HCT116 (cell line): ENCODE measurements around the gene TENM3. TPM values are rescaled to one million over a fixed set of nuclear protein-coding genes. Genes with fewer than 3 reads are reported as not detected.

Source experiments
- ATAC-seq: fragments of 200-7000 bp; cut with Tn5 transposase; 2 replicates; pipeline ENCODE4 v1.9.1; 2020; ENCODE audit warnings: mild to moderate bottlenecking, moderate library complexity
- BruUV-seq: library from RNA; stranded (reverse); fragments of 400-500 nt; replicated peaks from 2 replicates; lab custom pipeline; 2021; lab: Mats Ljungman, UMichigan
- CTCF ChIA-PET: fragments of 300-600 bp; sonication (Branson Sonifier 250); formaldehyde crosslinking; loops from one replicate; lab custom pipeline; 2021; ENCODE audit warnings: antibody characterized with exemption; lab: Charles Lee
- POLR2A ChIA-PET: fragments of 300-600, 350-600 bp; sonication (Branson Sonifier 250); formaldehyde crosslinking; loops from one replicate; lab custom pipeline; 2021; ENCODE audit warnings: antibody characterized with exemption; lab: Charles Lee
- RAD21 ChIA-PET, 2 experiments: fragments of 300-600 bp; sonication (Branson Sonifier 250); formaldehyde crosslinking; loops; one replicate each; lab custom pipeline; 2023; ENCODE audit warnings: low total read pairs in 2 of 2; ENCODE audit not compliant: uncharacterized antibody in 2 of 2, unreplicated experiment in 2 of 2, low non-redundant PET in 1 of 2; lab: Charles Lee
- DNase-seq: peaks from one replicate; pipeline ENCODE4 v3.0.0-alpha.2; 2010; ENCODE audit warnings: low read depth, low spot score
- H2AFZ ChIP-seq: fragments of 200-600 bp; shearing (Covaris generic), sonication (generic); 2 replicates; pipeline ENCODE4 v1.6.1; 2017; ENCODE audit warnings: low read depth, mixed run types, mixed read lengths, antibody characterized with exemption, low read length; ENCODE audit not compliant: poor library complexity, severe bottlenecking
- H3K27ac ChIP-seq: 2 replicates; pipeline ENCODE4 v1.5.1; 2012; ENCODE audit warnings: low read depth, low read length
- H3K27me3 ChIP-seq: fragments of 200-600 bp; sonication (generic); 2 replicates; pipeline ENCODE4 v1.6.1; 2016; ENCODE audit warnings: mixed run types, low read length, mixed read lengths; ENCODE audit not compliant: insufficient read depth
- H3K36me3 ChIP-seq, 2 experiments: fragments of 200-500 bp in 1 of 2; fragments of 200-600 bp in 1 of 2; sonication (Bioruptor generic) in 1 of 2; sonication (generic) in 1 of 2; 2 replicates each; pipeline versions ENCODE4 v1.5.1 to v1.6.1; 2014 to 2016; ENCODE audit warnings: low read length in 2 of 2, inconsistent platforms in 1 of 2, mixed read lengths in 1 of 2, mixed run types in 1 of 2; ENCODE audit not compliant: insufficient read depth in 2 of 2, control insufficient read depth in 1 of 2
- H3K4me1 ChIP-seq, 2 experiments: fragments of 200-600 bp in 1 of 2; sonication (generic) in 1 of 2; 2 replicates each; pipeline versions ENCODE4 v1.5.1 to v1.6.1; 2012 to 2017; ENCODE audit warnings: low read length in 2 of 2, inconsistent platforms in 1 of 2, mild to moderate bottlenecking in 1 of 2, mixed read lengths in 1 of 2, mixed run types in 1 of 2, moderate library complexity in 1 of 2; ENCODE audit not compliant: insufficient read depth in 2 of 2, control insufficient read depth in 1 of 2
- H3K4me2 ChIP-seq: fragments of 200-600 bp; sonication (generic); 2 replicates; pipeline ENCODE4 v1.6.1; 2017; ENCODE audit warnings: mixed run types, low read length, mixed read lengths
- H3K4me3 ChIP-seq, 2 experiments: fragments of 200-600 bp in 1 of 2; sonication (generic) in 1 of 2; replicated peaks in 1 of 2; 2 replicates each; pipeline ENCODE4 v1.5.1; 2011 to 2016; ENCODE audit warnings: low read length in 2 of 2, control low read depth in 1 of 2, low read depth in 1 of 2, mild to moderate bottlenecking in 1 of 2, mixed read lengths in 1 of 2, mixed run types in 1 of 2
- H3K79me2 ChIP-seq: fragments of 200-600 bp; sonication (generic); 2 replicates; pipeline ENCODE4 v1.6.1; 2017; ENCODE audit warnings: mild to moderate bottlenecking, mixed run types, low read length, moderate library complexity, mixed read lengths; ENCODE audit not compliant: insufficient read depth
- H3K9ac ChIP-seq: fragments of 200-600 bp; sonication (generic); 2 replicates; pipeline ENCODE4 v1.6.1; 2016; ENCODE audit warnings: low read length, mixed read lengths
- H3K9me2 ChIP-seq: fragments of 200-600 bp; sonication (generic), shearing (Covaris generic); 2 replicates; pipeline ENCODE4 v1.6.1; 2017; ENCODE audit warnings: mixed run types, mild to moderate bottlenecking, moderate library complexity; ENCODE audit not compliant: insufficient read depth
- H3K9me3 ChIP-seq, 2 experiments: fragments of 200-500 bp in 1 of 2; fragments of 200-600 bp in 1 of 2; sonication (Bioruptor generic) in 1 of 2; sonication (generic) in 1 of 2; 2 replicates each; pipeline ENCODE4 v1.6.1; 2014 to 2017; ENCODE audit warnings: low read length in 2 of 2, mixed read lengths in 2 of 2, inconsistent platforms in 1 of 2, low read depth in 1 of 2, mild to moderate bottlenecking in 1 of 2, mixed run types in 1 of 2, moderate library complexity in 1 of 2; ENCODE audit not compliant: control insufficient read depth in 1 of 2, insufficient read depth in 1 of 2
- H4K20me1 ChIP-seq: fragments of 200-600 bp; sonication (generic), shearing (Covaris generic); 2 replicates; pipeline ENCODE4 v1.6.1; 2017; ENCODE audit warnings: mixed run types, mild to moderate bottlenecking, moderate library complexity; ENCODE audit not compliant: insufficient read depth
- ATF3 ChIP-seq: IDR thresholded peaks from 2 replicates; pipeline ENCODE4 v1.6.1; 2012
- CBX3 ChIP-seq: IDR thresholded peaks from 2 replicates; pipeline ENCODE4 v1.6.1; 2012; ENCODE audit warnings: low read depth
- CTCF ChIP-seq, 3 experiments: fragments of 200-600 bp in 1 of 3; sonication (generic) in 1 of 3; IDR thresholded peaks in 2 of 3; conservative IDR thresholded peaks in 1 of 3; 2 replicates each; pipeline ENCODE4 v1.5.1; 2012 to 2017; ENCODE audit warnings: low read depth in 2 of 3, low read length in 2 of 3, antibody characterized with exemption in 1 of 3, borderline replicate concordance in 1 of 3, control low read depth in 1 of 3, mild to moderate bottlenecking in 1 of 3, mixed read lengths in 1 of 3, mixed run types in 1 of 3, moderate library complexity in 1 of 3; ENCODE audit not compliant: insufficient read depth in 1 of 3
- EGR1 ChIP-seq: IDR thresholded peaks from 2 replicates; pipeline ENCODE4 v1.6.1; 2012; ENCODE audit warnings: low read depth
- ELF1 ChIP-seq: IDR thresholded peaks from 2 replicates; pipeline ENCODE4 v1.6.1; 2012; ENCODE audit warnings: low read depth, borderline replicate concordance
- EZH2 ChIP-seq: fragments of 200-600 bp; sonication (generic); IDR thresholded peaks from 2 replicates; pipeline ENCODE4 v1.6.1; 2017; ENCODE audit warnings: antibody characterized with exemption, mixed run types
- JUND ChIP-seq: IDR thresholded peaks from 2 replicates; pipeline ENCODE4 v1.6.1; 2012
- MAX ChIP-seq: IDR thresholded peaks from 2 replicates; pipeline ENCODE4 v1.6.1; 2012
- POLR2A ChIP-seq: IDR thresholded peaks from 2 replicates; pipeline ENCODE4 v1.7.0; 2011; ENCODE audit warnings: borderline replicate concordance; ENCODE audit not compliant: insufficient read depth, insufficient read length; ENCODE audit errors: extremely low read depth
- POLR2AphosphoS5 ChIP-seq: IDR thresholded peaks from 2 replicates; pipeline ENCODE4 v1.6.1; 2011; ENCODE audit warnings: mild to moderate bottlenecking, low read depth, low read length, moderate library complexity
- RAD21 ChIP-seq: IDR thresholded peaks from 2 replicates; pipeline ENCODE4 v1.6.1; 2012; ENCODE audit warnings: low read depth, mild to moderate bottlenecking
- SIN3A ChIP-seq: IDR thresholded peaks from 2 replicates; pipeline ENCODE4 v1.6.1; 2012; ENCODE audit warnings: low read depth
- SP1 ChIP-seq: IDR thresholded peaks from 2 replicates; pipeline ENCODE4 v1.6.1; 2012; ENCODE audit warnings: low read depth
- SRF ChIP-seq: IDR thresholded peaks from 2 replicates; pipeline ENCODE4 v1.6.1; 2012; ENCODE audit warnings: low read depth
- TCF7L2 ChIP-seq: IDR thresholded peaks from 2 replicates; pipeline ENCODE4 v1.7.0; 2011; ENCODE audit warnings: borderline replicate concordance, inconsistent platforms; ENCODE audit not compliant: insufficient read depth, insufficient read length; ENCODE audit errors: extremely low read depth
- ZBTB33 ChIP-seq: IDR thresholded peaks from 2 replicates; pipeline ENCODE4 v1.6.1; 2011; ENCODE audit warnings: mild to moderate bottlenecking, low read length, moderate library complexity; ENCODE audit not compliant: insufficient replicate concordance; ENCODE audit errors: extremely low read depth
- ZFX ChIP-seq: fragments of 450-650 bp; IDR thresholded peaks from 2 replicates; pipeline ENCODE4 v1.6.1; 2017
- ZNF274 ChIP-seq: fragments of 200-500 bp; sonication (Bioruptor generic); IDR thresholded peaks from 2 replicates; pipeline ENCODE4 v1.6.1; 2014; ENCODE audit warnings: mild to moderate bottlenecking, low read depth, low read length, inconsistent platforms
- intact Hi-C: fragments of 100-400 bp; cut with micrococcal nuclease; formaldehyde crosslinking; loops from 2 replicates; pipeline ENCODE4 v1.10.0; 2022
- total RNA-seq: library from RNA; stranded (reverse); gene quantifications from one replicate; pipeline ENCODE4 v1.2.1, GENCODE V29; 2021; ENCODE audit not compliant: unreplicated experiment

TENM3 gene
- total RNA-seq, 1 experiment from 2014 or later: 0.54 TPM

GRCh38 chr4:182495645-182496385 lies 252.6 kb downstream of the TENM3 start:
- POLR2A ChIA-PET: no interaction called here
- TF ChIP-seq POLR2A (no peak), JUND (no peak), ZNF274 (no peak)
- H3K9ac ChIP-seq: no peak overlapping the region
- intact Hi-C loops: no loop called here
- CTCF ChIA-PET: no interaction called here
- no peaks in the 10 kb centered on the region for H3K9me3 ChIP-seq
- no TSS peak for BruUV-seq
- H3K4me3 ChIP-seq: no peak overlapping the region
- no peaks in the 10 kb centered on the region for H3K9me2 ChIP-seq
- H3K4me2 ChIP-seq: no peak overlapping the region
- DNase-seq (no peak), ATAC-seq (no peak)
- H3K36me3 ChIP-seq: no peaks in the 10 kb centered on the region
- no peaks in the 10 kb centered on the region for H3K79me2 ChIP-seq
- RAD21 ChIA-PET: no interaction called here
- no peaks in the 10 kb centered on the region for H3K4me1 ChIP-seq
- H2AFZ ChIP-seq: no peak overlapping the region
- no peak overlapping the region for H3K27ac ChIP-seq
- peaks cover 61% of the 10 kb centered on the region for H3K27me3 ChIP-seq
- H4K20me1 ChIP-seq: no peaks in the 10 kb centered on the region; the same call in 1 of the 2 replicates

GRCh38 chr4:182496408-182496807 lies 253.2 kb downstream of the TENM3 start:
- RAD21 ChIA-PET: interaction anchor here in 1 of 2 experiments (0.6 kb wide), 1 partner anchor 41 kb away, joined by 4 read pairs; no protein-coding TSS in a partner anchor
- TF ChIP-seq CBX3 (no peak), ZBTB33 (no peak), EGR1 (no peak), RAD21 (no peak), ZNF274 (no peak), TCF7L2 (no peak), SRF (no peak), EZH2 (no peak), POLR2AphosphoS5 (no peak), ATF3 (no peak), ELF1 (no peak), MAX (no peak), CTCF (IDR thresholded peaks at IDR 0.05 in 2 of 3, conservative IDR thresholded peaks at IDR 0.05 in 1 of 3; ENCODE audit: borderline replicate concordance in 1 of 3, insufficient read depth in 1 of 3, low read depth in 2 of 3, low read length in 2 of 3) (no peak), JUND (no peak), ZFX (no peak), SIN3A (no peak), SP1 (no peak)

More at GRCh38 chr4:182496408-182496807, 253.2 kb downstream of the TENM3 start:
- no peak for DNase-seq
- Histone ChIP-seq H4K20me1 (no peaks in the 10 kb centered on the region; the same call in 1 of the 2 replicates), H3K36me3 (no peaks in the 10 kb centered on the region), H3K9me2 (no peaks in the 10 kb centered on the region), H3K79me2 (no peaks in the 10 kb centered on the region), H3K4me1 (no peaks in the 10 kb centered on the region), H3K9me3 (no peaks in the 10 kb centered on the region), H3K4me2 (no peak overlapping the region), H3K27me3 (peaks cover 57% of the 10 kb centered on the region), H2AFZ (no peak overlapping the region), H3K9ac (no peak overlapping the region), H3K27ac (no peak overlapping the region), H3K4me3 (no peak overlapping the region)
- ChIA-PET CTCF (no interaction called here), POLR2A (no interaction called here)
- ATAC-seq: no peak
- BruUV-seq: no TSS peak
- intact Hi-C loops: no loop called here
